NCI-H2171 treated with DMSO at 0.1 percent for 48 hours (cell line): ENCODE results near the gene GGNBP2.
A peak's percentile ranks its signal among the peaks of the same experiment; 100 is the strongest.

Experiments used
- DNase-seq: peaks from one replicate; lab custom pipeline; 2025; lab: John Stamatoyannopoulos, UW

GGNBP2 gene

GRCh38 chr17:36550491-36551417 is 6.0 kb downstream of the GGNBP2 start:
- DNase-seq: no peak

- DNase-seq: no peak
Observed at GRCh38 chr17:36553459-36553858, 8.7 kb downstream of the GGNBP2 start.

- no peak for DNase-seq
Observed at GRCh38 chr17:36566081-36566480, 21.4 kb downstream of the GGNBP2 start.

GRCh38 chr17:36575028-36575427 is 30.3 kb downstream of the GGNBP2 start:
- DNase-seq: no peak

- DNase-seq: no peak
Observed at GRCh38 chr17:36576793-36577192, 32.1 kb downstream of the GGNBP2 start.

- DNase-seq: no peak
Observed at GRCh38 chr17:36578671-36579070, 34.0 kb downstream of the GGNBP2 start.

- no peak for DNase-seq
Observed at GRCh38 chr17:36583787-36584186, 39.1 kb downstream of the GGNBP2 start.

- DNase-seq: no peak
Observed at GRCh38 chr17:36586138-36586537, 41.4 kb downstream of the GGNBP2 start.

GRCh38 chr17:36590082-36590481 is 45.4 kb downstream of the GGNBP2 start:
- no peak for DNase-seq

GRCh38 chr17:36591434-36592315 is 47.0 kb downstream of the GGNBP2 start, which contains the start of gene DHRS11:
Gene DHRS11 (plus strand): TSS chr17:36591879. CDS start chr17:36592010, 131 bp downstream.
- peak; percentile 69 for DNase-seq

- DNase-seq: peak; percentile 25
Observed at GRCh38 chr17:36592316-36592715, 47.6 kb downstream of the GGNBP2 start.

GRCh38 chr17:36592716-36593321 is 48.1 kb downstream of the GGNBP2 start:
- no peak for DNase-seq

GRCh38 chr17:36593656-36594316 is 49.1 kb downstream of the GGNBP2 start:
- no peak for DNase-seq

GRCh38 chr17:36594626-36595401 is 50.1 kb downstream of the GGNBP2 start:
- DNase-seq: no peak

- DNase-seq: no peak
Observed at GRCh38 chr17:36597226-36597625, 52.5 kb downstream of the GGNBP2 start.

GRCh38 chr17:36597866-36598777 is 53.4 kb downstream of the GGNBP2 start:
- DNase-seq: no peak

- DNase-seq: no peak
Observed at GRCh38 chr17:36598951-36599401, 54.3 kb downstream of the GGNBP2 start.

GRCh38 chr17:36599546-36600250 is 55.0 kb downstream of the GGNBP2 start:
- DNase-seq: no peak

- no peak for DNase-seq
Observed at GRCh38 chr17:36600465-36600864, 55.7 kb downstream of the GGNBP2 start.
